GM12864 (cell line): ENCODE measurements around the gene EPRS1.

Experiments used
- DNase-seq: peaks from one replicate; pipeline ENCODE4 v3.0.0-alpha.2; 2011; ENCODE audit warnings: low read depth
- H3K4me3 ChIP-seq: 2 replicates; pipeline ENCODE4 v1.5.1; 2011; ENCODE audit warnings: mild to moderate bottlenecking, low read depth, low read length, control low read depth
- CTCF ChIP-seq: IDR thresholded peaks from 2 replicates; pipeline ENCODE4 v1.5.1; 2011; ENCODE audit warnings: low read depth, mild to moderate bottlenecking, moderate library complexity, low read length, control low read depth, inconsistent platforms; ENCODE audit errors: missing control alignments

Gene EPRS1

GRCh38 chr1:219999821-220000220, 46.5 kb downstream of the EPRS1 start:
- no peak overlapping the region for H3K4me3 ChIP-seq
- no peak for TF ChIP-seq CTCF
- DNase-seq = no peak
